CD4-positive, alpha-beta T cell treated with Interleukin-15 for 4 hours (primary cell): ENCODE results near the gene TUBA4B.
"Not testable (repeated sequence)": the region's sequence is repeated elsewhere in the genome, so short reads cannot be mapped to it uniquely, and the experiment has no call there.

Experiments
- DNase-seq: peaks from one replicate; pipeline ENCODE4 v3.0.0-alpha.2; 2020; ENCODE audit warnings: low spot score

The TUBA4B gene

GRCh38 chr2:219277703-219278654 lies 24.9 kb downstream of the TUBA4B start:
- DNase-seq: peak; percentile 75

DNA sequence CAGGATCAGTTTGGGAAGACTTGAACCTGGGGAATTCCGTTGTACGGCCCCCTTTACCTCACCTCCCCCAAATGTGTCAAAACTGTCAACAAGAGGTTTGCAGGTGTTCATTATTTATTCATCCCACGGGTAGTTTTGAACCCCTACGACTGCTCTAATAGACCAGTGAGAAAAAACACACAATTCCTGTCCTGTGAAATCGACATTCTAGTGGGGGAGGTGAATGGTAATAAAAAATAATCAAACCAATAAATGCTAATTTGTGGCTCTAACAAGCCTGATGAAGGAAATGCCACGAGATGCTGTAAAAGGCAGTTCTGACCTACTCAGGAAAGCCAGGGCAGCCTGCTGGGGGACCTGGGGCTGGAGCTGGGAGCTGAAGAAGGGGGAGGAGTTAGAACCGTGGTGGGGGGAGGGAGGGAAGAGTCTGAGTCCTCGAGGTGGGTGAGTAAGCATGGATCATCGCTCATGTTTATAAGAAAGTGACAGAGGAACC lies 25.7 kb downstream of the TUBA4B start:
- DNase-seq: no peak

DNA sequence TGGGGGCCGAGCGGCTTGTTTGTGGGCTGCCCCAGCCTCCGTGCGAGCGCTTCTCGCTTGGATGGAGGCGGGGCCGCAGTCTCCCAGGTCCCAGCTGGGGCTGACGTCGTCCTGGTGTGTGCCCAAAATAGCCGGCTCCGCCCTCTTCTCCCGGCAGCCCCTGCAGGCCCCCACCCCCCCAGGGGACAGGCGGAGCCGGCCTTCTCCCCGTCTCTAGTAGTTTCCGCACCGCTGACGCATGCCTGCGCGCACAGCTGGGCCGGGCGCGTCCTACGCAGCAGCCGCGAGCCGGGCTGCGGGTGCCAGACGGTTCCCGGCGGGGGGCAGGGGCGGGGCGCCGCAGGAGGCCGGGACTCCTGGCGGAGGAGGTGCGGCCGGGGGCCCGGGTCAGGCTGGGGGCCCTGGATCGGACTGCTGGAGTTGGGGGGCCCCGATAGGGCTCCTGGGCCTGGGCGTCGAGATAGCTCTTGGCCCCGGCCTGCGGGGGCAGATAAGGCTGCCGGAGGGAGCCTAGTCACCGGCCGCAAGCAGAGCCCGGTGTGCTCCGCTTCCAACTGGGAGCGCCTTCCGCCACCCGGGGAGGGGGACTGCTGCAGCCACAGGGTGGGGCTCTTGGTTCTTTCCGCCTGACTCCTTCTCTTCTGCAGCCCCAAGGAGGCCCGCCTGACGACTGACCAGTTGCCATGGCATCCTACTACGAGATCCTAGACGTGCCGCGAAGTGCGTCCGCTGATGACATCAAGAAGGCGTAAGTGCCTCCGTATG lies 26.3 kb downstream of the TUBA4B start, which contains the start of gene DNAJB2:
Gene DNAJB2 (plus strand): TSS at position 216 of the 765 bp plus-strand sequence. CDS start 468 bp downstream, at position 684.
- DNase-seq: peak; percentile 98

GRCh38 chr2:219279916-219280516 lies 27.0 kb downstream of the TUBA4B start:
- no peak for DNase-seq

GRCh38 chr2:219280651-219281050 lies 27.6 kb downstream of the TUBA4B start:
- no peak for DNase-seq

GRCh38 chr2:219281588-219281987 lies 28.5 kb downstream of the TUBA4B start:
- no peak for DNase-seq

- no peak for DNase-seq
These were observed 29.3 kb downstream of the TUBA4B start for GRCh38 chr2:219282375-219282774.

GRCh38 chr2:219282943-219283581 lies 30.0 kb downstream of the TUBA4B start:
- DNase-seq: no peak

DNA sequence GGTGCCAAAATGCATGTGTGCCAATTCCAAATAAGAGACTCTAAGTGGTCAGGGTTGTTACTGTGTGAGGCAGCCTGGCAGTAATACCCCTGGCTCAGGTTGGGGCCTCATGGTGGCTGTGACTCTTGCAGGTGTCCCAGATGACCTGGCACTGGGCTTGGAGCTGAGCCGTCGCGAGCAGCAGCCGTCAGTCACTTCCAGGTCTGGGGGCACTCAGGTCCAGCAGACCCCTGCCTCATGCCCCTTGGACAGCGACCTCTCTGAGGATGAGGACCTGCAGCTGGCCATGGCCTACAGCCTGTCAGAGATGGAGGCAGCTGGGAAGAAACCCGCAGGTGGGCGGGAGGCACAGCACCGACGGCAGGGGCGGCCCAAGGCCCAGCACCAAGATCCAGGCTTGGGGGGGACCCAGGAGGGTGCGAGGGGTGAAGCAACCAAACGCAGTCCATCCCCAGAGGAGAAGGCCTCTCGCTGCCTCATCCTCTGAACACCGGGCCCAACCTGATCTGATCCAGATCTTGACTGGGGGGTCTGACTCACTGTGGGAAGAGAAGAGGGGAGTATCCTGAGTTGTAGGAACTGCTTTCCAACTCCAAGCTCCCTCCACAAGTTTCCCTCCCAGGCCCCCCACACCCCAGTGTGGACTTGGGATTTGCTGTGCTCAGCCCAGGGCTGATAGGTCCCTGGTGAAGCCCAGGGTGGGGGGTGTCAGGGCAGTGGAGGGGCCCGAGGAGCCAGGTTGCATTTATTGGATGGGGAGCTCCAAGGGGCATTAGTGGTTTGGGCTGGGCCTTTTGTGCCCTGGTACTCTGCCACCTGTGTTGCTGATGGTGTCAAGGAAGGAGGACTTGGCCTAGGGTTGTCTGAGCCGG lies 31.7 kb downstream of the TUBA4B start:
- DNase-seq: no peak

- DNase-seq: no peak
These were observed 32.3 kb downstream of the TUBA4B start for GRCh38 chr2:219285373-219285735.

- DNase-seq: no peak
These were observed 32.9 kb downstream of the TUBA4B start for GRCh38 chr2:219285894-219286425.

DNA sequence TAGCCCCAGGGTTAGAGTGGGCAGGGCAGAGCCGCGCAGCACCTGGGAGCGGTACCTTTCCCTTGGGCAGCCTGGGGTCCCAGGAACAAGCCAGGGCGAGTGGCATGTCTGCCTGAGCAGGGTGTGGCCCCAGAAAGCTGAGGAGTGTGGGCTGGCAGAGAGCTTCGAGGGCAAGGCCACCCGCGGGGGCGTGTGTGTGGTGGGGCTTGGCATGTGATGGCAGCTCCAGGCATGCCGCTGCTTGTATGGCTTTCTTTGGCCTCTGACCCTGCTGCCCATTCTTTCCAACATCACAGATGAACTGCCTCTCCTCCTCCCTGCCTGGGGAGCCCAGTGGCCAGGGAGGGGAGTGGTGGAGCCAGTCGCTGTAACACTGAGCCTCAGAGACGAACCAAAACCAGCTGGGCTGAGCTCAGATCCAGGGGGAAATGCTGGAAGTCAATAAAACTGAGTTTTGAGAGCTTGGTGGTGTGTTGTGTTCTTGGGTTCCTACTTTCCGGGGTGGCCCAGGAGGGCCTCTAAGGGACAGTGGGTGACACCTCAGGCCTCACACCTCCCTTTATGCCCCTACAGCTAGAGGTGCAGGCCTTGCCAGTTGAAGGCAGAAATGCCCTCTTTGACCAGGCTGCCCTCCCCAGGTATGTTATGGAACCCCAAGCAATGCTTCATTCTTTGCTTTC lies 33.5 kb downstream of the TUBA4B start:
- no peak for DNase-seq

GRCh38 chr2:219287116-219287440 lies 34.0 kb downstream of the TUBA4B start:
- not testable (repeated sequence) for DNase-seq

- no peak for DNase-seq
These were observed 34.7 kb downstream of the TUBA4B start for GRCh38 chr2:219287580-219288265.

DNA sequence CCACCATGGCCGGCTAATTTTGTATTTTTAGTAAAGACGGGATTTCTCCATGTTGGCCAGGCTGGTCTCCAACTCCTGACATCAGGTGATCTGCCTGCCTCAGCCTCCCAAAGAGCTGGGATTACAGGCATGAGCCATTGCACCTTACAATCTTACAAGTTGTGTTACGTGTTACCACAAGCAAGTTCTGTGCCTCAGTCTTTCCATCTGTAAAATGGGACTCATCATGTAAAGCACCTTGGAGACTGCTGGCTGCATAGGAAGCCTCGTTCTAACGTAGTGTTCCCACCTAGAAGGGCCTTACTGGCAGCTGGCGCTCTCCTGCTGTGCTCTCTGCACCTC lies 36.1 kb downstream of the TUBA4B start:
- no peak for DNase-seq

DNA sequence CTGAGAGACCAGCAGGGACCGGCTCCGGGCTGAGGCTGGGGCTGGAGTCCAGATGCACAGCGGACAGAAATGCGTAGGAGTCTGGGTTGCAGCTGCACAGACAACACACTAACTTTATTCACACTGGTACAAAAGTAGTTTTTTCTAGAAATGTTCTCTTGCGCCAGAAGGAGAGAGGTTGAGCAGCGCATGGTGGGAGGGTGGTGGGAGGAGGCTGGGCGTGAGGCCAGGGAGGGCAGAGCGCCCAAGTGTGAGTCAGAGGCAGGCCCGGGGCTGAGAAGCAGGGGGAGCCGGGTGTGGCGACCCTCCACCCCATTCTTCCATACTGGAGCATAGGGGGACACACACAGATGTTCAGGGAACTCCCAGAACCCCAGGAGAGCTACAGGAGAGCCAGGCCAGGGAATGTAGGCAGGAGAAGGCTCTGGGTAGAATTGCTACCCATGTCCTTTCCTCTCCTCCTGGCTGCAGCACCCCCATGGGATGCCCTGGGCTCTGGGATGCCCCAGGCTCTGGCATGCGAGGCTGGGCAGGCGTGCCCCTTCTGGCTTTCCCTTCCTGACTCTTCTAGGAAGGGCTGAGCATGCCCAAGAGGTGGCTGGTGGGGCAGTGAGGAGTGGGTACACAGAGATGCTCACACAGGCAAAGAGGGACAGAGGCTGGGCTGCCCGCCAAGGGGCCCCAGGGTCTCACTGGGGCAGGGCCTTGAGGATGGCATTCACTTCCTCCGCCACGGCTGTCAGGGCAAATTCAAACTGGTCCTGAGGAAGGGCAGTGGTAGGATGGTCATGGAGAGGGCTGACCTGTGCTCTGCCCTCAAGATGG lies 36.7 kb downstream of the TUBA4B start:
- no peak for DNase-seq

DNA sequence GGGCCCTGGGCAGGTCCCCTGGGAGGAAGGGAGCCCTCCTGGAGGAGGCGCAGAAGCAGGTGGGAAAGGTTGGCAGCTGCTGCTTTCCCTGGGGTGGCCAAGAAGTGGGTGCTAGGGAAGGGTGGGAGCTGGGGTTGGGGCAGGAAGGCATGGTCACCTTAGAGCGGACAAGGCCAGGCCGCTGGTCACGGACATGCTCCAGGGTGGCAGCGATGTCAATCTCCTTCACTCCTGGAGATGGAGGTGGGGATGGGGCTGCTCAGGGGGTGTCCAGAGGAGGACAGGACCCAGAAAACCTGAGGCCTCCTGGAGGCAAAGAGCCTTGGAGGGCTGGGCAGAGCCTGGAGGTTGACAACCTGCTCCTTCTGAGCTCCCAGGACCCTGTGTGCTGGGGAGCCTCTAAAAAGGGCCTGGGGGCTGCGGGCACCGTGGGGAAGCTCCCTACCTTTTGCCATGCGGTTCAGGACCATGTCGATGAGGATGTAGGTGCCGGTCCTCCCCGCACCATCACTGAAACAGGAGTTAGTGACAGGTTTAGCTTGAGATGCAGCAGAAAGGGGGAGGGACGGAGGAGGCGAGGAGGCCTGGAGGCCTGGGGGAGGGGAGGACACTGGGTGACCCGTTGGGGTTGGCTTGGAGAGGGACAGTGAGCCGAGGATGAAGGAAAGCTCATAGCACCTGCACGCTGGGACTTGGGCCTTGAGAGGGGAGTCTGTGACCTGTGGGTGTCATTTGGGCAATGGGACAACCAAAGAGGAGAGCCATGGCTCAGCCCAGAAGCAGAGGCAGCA lies 37.5 kb downstream of the TUBA4B start:
- no peak for DNase-seq

GRCh38 chr2:219291394-219291793 lies 38.4 kb downstream of the TUBA4B start:
- no peak for DNase-seq
